Astrocyte (in vitro differentiated cells and primary cell): Measurements from ENCODE around the gene TCEAL4.

Source experiments
- CTCF ChIP-seq: IDR thresholded peaks from 2 replicates; pipeline ENCODE4 v1.5.1; 2011; ENCODE audit warnings: low read depth, mild to moderate bottlenecking, inconsistent platforms, low read length, moderate library complexity; ENCODE audit not compliant: insufficient read depth
- EZH2 ChIP-seq: IDR thresholded peaks from 2 replicates; pipeline ENCODE4 v1.6.1; 2012; ENCODE audit warnings: mild to moderate bottlenecking, low read length, inconsistent platforms; ENCODE audit not compliant: insufficient read depth

GRCh38 chrX:103537871-103538387 lies 47.4 kb upstream of the TCEAL4 start:
- TF ChIP-seq CTCF (no peak), EZH2 (no peak)
